ENCODE results near the gene ARX. TPM values are rescaled to one million over a fixed set of nuclear protein-coding genes. Genes with fewer than 3 reads are reported as not detected.

Gene ARX
- total and polyA plus RNA-seq, 4 donors: not detected

GRCh38 chrX:24990535-24990934, 25.2 kb downstream of the ARX start:
- Histone ChIP-seq H3K4me3 (ENCODE audit: low read length in 2 of 2) (no peak overlapping the region), H3K36me3 (ENCODE audit: control insufficient read depth in 1 of 2, insufficient read depth in 2 of 2, low read length in 1 of 2) (no peaks in the 10 kb centered on the region), H3K9me3 (ENCODE audit: control insufficient read depth, low read length) (no peaks in the 10 kb centered on the region), H3K4me1 (ENCODE audit: control insufficient read depth in 1 of 2, insufficient read depth in 2 of 2, low read length in 2 of 2) (no peaks in the 10 kb centered on the region), H3K27me3 (ENCODE audit: control insufficient read depth in 1 of 2, insufficient read depth in 2 of 2, low read length in 1 of 2) (no peaks in the 10 kb centered on the region), H3K27ac (ENCODE audit: low read depth in 1 of 2, low read length in 2 of 2) (no peak overlapping the region)
- intact Hi-C loops (cut with DNase I): no loop called here
- DNase-seq (no peak), ATAC-seq (ENCODE audit: low FRiP score) (no peak)
- WGBS, 2 donors: 42 to 81% methylated on average over 8 of the region's 8 CpGs

GRCh38 chrX:24988314-24988713, 27.5 kb downstream of the ARX start:
- no peak for ATAC-seq (ENCODE audit: low FRiP score)

GRCh38 chrX:24987731-24988130, 28.0 kb downstream of the ARX start:
- H3K27me3 ChIP-seq (ENCODE audit: control insufficient read depth in 1 of 2, insufficient read depth in 2 of 2, low read length in 1 of 2): no peaks in the 10 kb centered on the region
- whole genome bisulfite sequencing, 2 donors: 76 to 96% methylated on average over 4 of the region's 4 CpGs
- DNase-seq (no peak), ATAC-seq (ENCODE audit: low FRiP score) (no peak)
- no peak overlapping the region for H3K27ac ChIP-seq (ENCODE audit: low read depth in 1 of 2, low read length in 2 of 2)
- no peaks in the 10 kb centered on the region for H3K4me1 ChIP-seq (ENCODE audit: control insufficient read depth in 1 of 2, insufficient read depth in 2 of 2, low read length in 2 of 2)
- no peaks in the 10 kb centered on the region for H3K36me3 ChIP-seq (ENCODE audit: control insufficient read depth in 1 of 2, insufficient read depth in 2 of 2, low read length in 1 of 2)
- no peaks in the 10 kb centered on the region for H3K9me3 ChIP-seq (ENCODE audit: control insufficient read depth, low read length)
- no peak overlapping the region for H3K4me3 ChIP-seq (ENCODE audit: low read length in 2 of 2)
- intact Hi-C loops (cut with DNase I): no loop called here

More at GRCh38 chrX:24988314-24988713, 27.5 kb downstream of the ARX start:
- WGBS, 2 donors: 66 to 90% methylated on average over 4 of the region's 4 CpGs
- Histone ChIP-seq H3K4me3 (ENCODE audit: low read length in 2 of 2) (no peak overlapping the region), H3K9me3 (ENCODE audit: control insufficient read depth, low read length) (no peaks in the 10 kb centered on the region), H3K36me3 (ENCODE audit: control insufficient read depth in 1 of 2, insufficient read depth in 2 of 2, low read length in 1 of 2) (no peaks in the 10 kb centered on the region), H3K4me1 (ENCODE audit: control insufficient read depth in 1 of 2, insufficient read depth in 2 of 2, low read length in 2 of 2) (no peaks in the 10 kb centered on the region), H3K27ac (ENCODE audit: low read depth in 1 of 2, low read length in 2 of 2) (no peak overlapping the region), H3K27me3 (ENCODE audit: control insufficient read depth in 1 of 2, insufficient read depth in 2 of 2, low read length in 1 of 2) (no peaks in the 10 kb centered on the region)
- DNase-seq: no peak
- intact Hi-C loops (cut with DNase I): no loop called here

- ATAC-seq (ENCODE audit: low FRiP score) (no peak), DNase-seq (no peak)
- intact Hi-C loops (cut with DNase I): no loop called here
- WGBS, 2 donors: 60 to 90% methylated on average over 1 of the region's 1 CpG
- H3K27ac ChIP-seq (ENCODE audit: low read depth in 1 of 2, low read length in 2 of 2): no peak overlapping the region
- H3K36me3 ChIP-seq (ENCODE audit: control insufficient read depth in 1 of 2, insufficient read depth in 2 of 2, low read length in 1 of 2): no peaks in the 10 kb centered on the region
- H3K4me3 ChIP-seq (ENCODE audit: low read length in 2 of 2): no peak overlapping the region
- no peaks in the 10 kb centered on the region for H3K4me1 ChIP-seq (ENCODE audit: control insufficient read depth in 1 of 2, insufficient read depth in 2 of 2, low read length in 2 of 2)
- H3K27me3 ChIP-seq (ENCODE audit: control insufficient read depth in 1 of 2, insufficient read depth in 2 of 2, low read length in 1 of 2): no peaks in the 10 kb centered on the region
- H3K9me3 ChIP-seq (ENCODE audit: control insufficient read depth, low read length): no peaks in the 10 kb centered on the region
Measured at GRCh38 chrX:24985120-24985519, 30.6 kb downstream of the ARX start.

- no peak for ATAC-seq (ENCODE audit: low FRiP score)
- 77 to 97% methylated on average over 3 of the region's 3 CpGs for WGBS, 2 donors
- no peak overlapping the region for H3K27ac ChIP-seq (ENCODE audit: low read depth in 1 of 2, low read length in 2 of 2)
Measured at GRCh38 chrX:24983931-24984330, 31.8 kb downstream of the ARX start.

GRCh38 chrX:24982306-24982965, 33.3 kb downstream of the ARX start:
- H3K27ac ChIP-seq (ENCODE audit: low read depth in 1 of 2, low read length in 2 of 2): no peak overlapping the region
- ATAC-seq (ENCODE audit: low FRiP score) (no peak), DNase-seq (no peak)
- no peaks in the 10 kb centered on the region for H3K36me3 ChIP-seq (ENCODE audit: control insufficient read depth in 1 of 2, insufficient read depth in 2 of 2, low read length in 1 of 2)
- intact Hi-C loops (cut with DNase I): no loop called here
- no peaks in the 10 kb centered on the region for H3K4me1 ChIP-seq (ENCODE audit: control insufficient read depth in 1 of 2, insufficient read depth in 2 of 2, low read length in 2 of 2)
- no peaks in the 10 kb centered on the region for H3K27me3 ChIP-seq (ENCODE audit: control insufficient read depth in 1 of 2, insufficient read depth in 2 of 2, low read length in 1 of 2)
- no peaks in the 10 kb centered on the region for H3K9me3 ChIP-seq (ENCODE audit: control insufficient read depth, low read length)
- no peak overlapping the region for H3K4me3 ChIP-seq (ENCODE audit: low read length in 2 of 2)
- 56 to 68% methylated on average over 5 of the region's 5 CpGs for WGBS, 2 donors

More at GRCh38 chrX:24983931-24984330, 31.8 kb downstream of the ARX start:
- no peaks in the 10 kb centered on the region for H3K36me3 ChIP-seq (ENCODE audit: control insufficient read depth in 1 of 2, insufficient read depth in 2 of 2, low read length in 1 of 2)
- H3K9me3 ChIP-seq (ENCODE audit: control insufficient read depth, low read length): no peaks in the 10 kb centered on the region
- no peak for DNase-seq
- intact Hi-C loops (cut with DNase I): no loop called here
- no peak overlapping the region for H3K4me3 ChIP-seq (ENCODE audit: low read length in 2 of 2)
- no peaks in the 10 kb centered on the region for H3K4me1 ChIP-seq (ENCODE audit: control insufficient read depth in 1 of 2, insufficient read depth in 2 of 2, low read length in 2 of 2)
- no peaks in the 10 kb centered on the region for H3K27me3 ChIP-seq (ENCODE audit: control insufficient read depth in 1 of 2, insufficient read depth in 2 of 2, low read length in 1 of 2)

- no peaks in the 10 kb centered on the region for H3K9me3 ChIP-seq (ENCODE audit: control insufficient read depth, low read length)
- ATAC-seq (ENCODE audit: low FRiP score) (no peak), DNase-seq (no peak)
- no peaks in the 10 kb centered on the region for H3K27me3 ChIP-seq (ENCODE audit: control insufficient read depth in 1 of 2, insufficient read depth in 2 of 2, low read length in 1 of 2)
- no peak overlapping the region for H3K27ac ChIP-seq (ENCODE audit: low read depth in 1 of 2, low read length in 2 of 2)
- intact Hi-C loops (cut with DNase I): no loop called here
- H3K4me1 ChIP-seq (ENCODE audit: control insufficient read depth in 1 of 2, insufficient read depth in 2 of 2, low read length in 2 of 2): no peaks in the 10 kb centered on the region
- H3K36me3 ChIP-seq (ENCODE audit: control insufficient read depth in 1 of 2, insufficient read depth in 2 of 2, low read length in 1 of 2): no peaks in the 10 kb centered on the region
- WGBS, 2 donors: 62 to 97% methylated on average over 3 of the region's 3 CpGs
- H3K4me3 ChIP-seq (ENCODE audit: low read length in 2 of 2): no peak overlapping the region
Measured at GRCh38 chrX:24981030-24981429, 34.7 kb downstream of the ARX start.

- Histone ChIP-seq H3K9me3 (ENCODE audit: control insufficient read depth, low read length) (no peaks in the 10 kb centered on the region), H3K4me1 (ENCODE audit: control insufficient read depth in 1 of 2, insufficient read depth in 2 of 2, low read length in 2 of 2) (no peaks in the 10 kb centered on the region), H3K4me3 (ENCODE audit: low read length in 2 of 2) (no peak overlapping the region), H3K27me3 (ENCODE audit: control insufficient read depth in 1 of 2, insufficient read depth in 2 of 2, low read length in 1 of 2) (no peaks in the 10 kb centered on the region), H3K36me3 (ENCODE audit: control insufficient read depth in 1 of 2, insufficient read depth in 2 of 2, low read length in 1 of 2) (no peaks in the 10 kb centered on the region), H3K27ac (ENCODE audit: low read depth in 1 of 2, low read length in 2 of 2) (no peak overlapping the region)
- intact Hi-C loops (cut with DNase I): no loop called here
- ATAC-seq (ENCODE audit: low FRiP score): no peak
- WGBS, 2 donors: 86 to 98% methylated on average over 3 of the region's 3 CpGs
- no peak for DNase-seq
Measured at GRCh38 chrX:24979081-24979480, 36.7 kb downstream of the ARX start.

GRCh38 chrX:24969812-24970211, 46.0 kb downstream of the ARX start:
- Histone ChIP-seq H3K4me3 (ENCODE audit: low read length in 2 of 2) (no peak overlapping the region), H3K36me3 (ENCODE audit: control insufficient read depth in 1 of 2, insufficient read depth in 2 of 2, low read length in 1 of 2) (no peaks in the 10 kb centered on the region), H3K9me3 (ENCODE audit: control insufficient read depth, low read length) (no peaks in the 10 kb centered on the region), H3K27me3 (ENCODE audit: control insufficient read depth in 1 of 2, insufficient read depth in 2 of 2, low read length in 1 of 2) (no peaks in the 10 kb centered on the region), H3K4me1 (ENCODE audit: control insufficient read depth in 1 of 2, insufficient read depth in 2 of 2, low read length in 2 of 2) (no peaks in the 10 kb centered on the region), H3K27ac (ENCODE audit: low read depth in 1 of 2, low read length in 2 of 2) (no peak overlapping the region)
- WGBS, 2 donors: 69 to 96% methylated on average over 5 of the region's 5 CpGs
- intact Hi-C loops (cut with DNase I): loop anchor here in 1 of 2 donors (5.0 kb wide), 1 partner anchor 53 kb away; no protein-coding TSS in a partner anchor
- DNase-seq (no peak), ATAC-seq (ENCODE audit: low FRiP score) (no peak)
